Heart left ventricle (tissue), 16 donors: ENCODE data around the gene TTYH1. TPM values are rescaled to one million over a fixed set of nuclear protein-coding genes. Genes with fewer than 3 reads are reported as not detected.

Experiments used
- ATAC-seq, 4 donors: fragments of 200-7000 bp; cut with Tn5 transposase; one replicate each; pipeline ENCODE4 v1.9.1; 2020 to 2022; ENCODE audit warnings: moderate library complexity in 4 of 4, mild to moderate bottlenecking in 3 of 4, moderate number of reproducible peaks in 1 of 4
- DNase-seq, 5 donors: peaks; one replicate each; pipeline ENCODE4 v3.0.0-alpha.2; 2020
- H3K27ac ChIP-seq, 12 donors: fragments of 200-600 bp; sonication (generic) in 4 of 12; one replicate each; pipeline versions ENCODE4 v1.5.0 to v1.8.0; 2016 to 2022; ENCODE audit warnings: mild to moderate bottlenecking in 2 of 12
- H3K27me3 ChIP-seq, 9 donors: fragments of 200-600 bp; sonication (generic) in 2 of 9; one replicate each; pipeline versions ENCODE4 v1.5.1 to v1.8.0; 2016 to 2022; ENCODE audit warnings: mild to moderate bottlenecking in 3 of 9
- H3K36me3 ChIP-seq, 9 donors: fragments of 200-600 bp; sonication (generic) in 2 of 9; one replicate each; pipeline versions ENCODE4 v1.5.0 to v1.8.0; 2018 to 2022; ENCODE audit warnings: mild to moderate bottlenecking in 2 of 9
- H3K4me1 ChIP-seq, 12 donors: fragments of 200-600 bp; sonication (generic) in 4 of 12; one replicate each; pipeline versions ENCODE4 v1.5.0 to v1.8.0; 2016 to 2022; ENCODE audit warnings: mild to moderate bottlenecking in 3 of 12
- H3K4me3 ChIP-seq, 12 donors: fragments of 200-600 bp; sonication (generic) in 4 of 12; one replicate each; pipeline versions ENCODE4 v1.5.0 to v1.8.0; 2017 to 2022; ENCODE audit warnings: mild to moderate bottlenecking in 9 of 12, moderate library complexity in 4 of 12
- H3K9me3 ChIP-seq, 12 donors: fragments of 200-600 bp; sonication (generic) in 4 of 12; one replicate each; pipeline versions ENCODE4 v1.5.0 to v1.8.0; 2016 to 2022; ENCODE audit warnings: mild to moderate bottlenecking in 1 of 12
- CTCF ChIP-seq, 12 donors: fragments of 200-600 bp; sonication (generic) in 4 of 12; IDR thresholded peaks; one replicate each; pipeline versions ENCODE4 v1.5.0 to v1.8.0; 2018 to 2022; ENCODE audit warnings: antibody characterized with exemption in 12 of 12, mild to moderate bottlenecking in 5 of 12
- POLR2A ChIP-seq, 2 donors: fragments of 450-650 bp; IDR thresholded peaks; one replicate each; pipeline ENCODE4 v1.6.1; 2017; ENCODE audit warnings: antibody characterized with exemption in 2 of 2, mild to moderate bottlenecking in 2 of 2, moderate library complexity in 2 of 2
- WGBS, 4 donors: extraction: QIAGEN DNeasy Blood & Tissue Kit in 2 of 4; methylation state at CpG; one replicate each; pipeline versions ENCODE4 v1.1.5 to v1.1.7; 2013 to 2018; 5-methylcytosine and 5-hydroxymethylcytosine counted together
- intact Hi-C, 10 donors: fragments of 100-400 bp; cut with DNase I; formaldehyde crosslinking; loops; one replicate each; pipeline versions ENCODE4 v1.11.1 to v1.14.2; 2022
- polyA plus RNA-seq, 2 donors: library from polyadenylated mRNA; stranded (reverse); fragments of 200-250 nt; gene quantifications; one replicate each; pipeline ENCODE4 v1.2.3, GENCODE V29; 2013
- total RNA-seq, 9 donors: library from RNA; depleted of rRNA in 2 of 9; stranded (reverse); fragments of >200 nt in 2 of 9; fragmentation: NEBNext Ultra II Directional in 3 of 9; extraction: Animal tissue kit (Norgen Biotek cat#: 25700) in 3 of 9; gene quantifications; one replicate each; pipeline versions ENCODE4 v1.1.0 to v1.2.4, GENCODE V29; 2016 to 2023
- donor health status: ischemic (EF 13 %, LVEDD 7.1; RV severe dilation, severe dysfunction).
- donor health status: healthy with polysubstance abuse.
- donor health status: DM: no; HTN: yes; CAD: no.
- donor health status: DM: no; HTN: no; CAD: no.
- donor health status: ischemic (EF 25% LVEDD 6.9; RV normal size, moderate dysfunction).
- donor health status: ischemic (EF 25% LVEDD 5.7; RV mildly dilated, moderate dysfunction).
- donor health status: healthy.
- donor health status: DM: yes; HTN: yes; CAD: no.
- donor health status: ischemic (EF 35%, LVEDD 5.7; RV mildly dilated, moderate dysfunction).
- donor health status: nonischemic (EF 11% LVEDD 7.7; RV severe dilation, severe dysfunction).
- donor health status: DM: yes; HTN: yes; CAD: no.
- donor health status: PGD.
- donor health status: ischemic (EF 29% LVEDD 5.4; RV normal size, mild dysfunction).
- donor health status: nonischemic (EF 23%, LVEDD 6.1; RV moderate dilation, normal function).

TTYH1 gene
- total and polyA plus RNA-seq, 11 donors: 0.46 to 6.9 (median 1.1) TPM

GRCh38 chr19:54475706-54476105, 60.4 kb downstream of the TTYH1 start:
- TF ChIP-seq CTCF (IDR thresholded peaks at IDR 0.05): no peak
- no peak for TF ChIP-seq POLR2A (IDR thresholded peaks at IDR 0.05)
- DNase-seq (no peak), ATAC-seq (no peak)
- Histone ChIP-seq H3K36me3 (no peaks in the 10 kb centered on the region), H3K4me3 (no peak overlapping the region), H3K27me3 (peaks cover 0 to 51% (median 4%) of the 10 kb centered on the region in 9 donors), H3K27ac (no peak overlapping the region), H3K9me3 (no peaks in the 10 kb centered on the region), H3K4me1 (peaks cover 0 to 30% (median 13%) of the 10 kb centered on the region in 12 donors)
- intact Hi-C loops: loop anchor here in 4 of 10 donors (5.0 kb wide), 2 partner anchors 38 to 202 kb away; no protein-coding TSS in a partner anchor
- WGBS, 4 donors: 89 to 92% (median 90%) methylated on average over 10 to 11 of the region's 11 CpGs

- ATAC-seq (no peak), DNase-seq (no peak)
- 46 to 66% (median 64%) methylated on average over 3 of the region's 3 CpGs for WGBS, 4 donors
- intact Hi-C loops: loop anchor here in 4 of 10 donors (5.0 kb wide), 2 partner anchors 40 to 200 kb away; no protein-coding TSS in a partner anchor
- Histone ChIP-seq H3K27me3 (peaks cover 0 to 48% (median 0%) of the 10 kb centered on the region in 9 donors), H3K4me3 (no peak overlapping the region), H3K9me3 (no peaks in the 10 kb centered on the region), H3K27ac (no peak overlapping the region), H3K36me3 (no peaks in the 10 kb centered on the region), H3K4me1 (peaks cover 0 to 27% (median 5%) of the 10 kb centered on the region in 12 donors)
- TF ChIP-seq POLR2A (IDR thresholded peaks at IDR 0.05) (no peak), CTCF (IDR thresholded peaks at IDR 0.05) (no peak)
Observed at GRCh38 chr19:54477650-54478049, 62.4 kb downstream of the TTYH1 start.

GRCh38 chr19:54478677-54479266, 63.5 kb downstream of the TTYH1 start:
- intact Hi-C loops: loop anchor here in 4 of 10 donors (5.0 kb wide), 2 partner anchors 41 to 199 kb away; no protein-coding TSS in a partner anchor
- Histone ChIP-seq H3K4me3 (no peak overlapping the region), H3K9me3 (no peaks in the 10 kb centered on the region), H3K27me3 (peaks cover 0 to 51% (median 0%) of the 10 kb centered on the region in 9 donors), H3K27ac (no peak overlapping the region), H3K36me3 (no peaks in the 10 kb centered on the region), H3K4me1 (peaks cover 0 to 19% (median 1%) of the 10 kb centered on the region in 12 donors)
- TF ChIP-seq POLR2A (IDR thresholded peaks at IDR 0.05): no peak
- TF ChIP-seq CTCF (IDR thresholded peaks at IDR 0.05): peak; percentile 40 to 68 (median 53)
- WGBS, 4 donors: 18 to 25% (median 21%) methylated on average over 10 of the region's 10 CpGs
- DNase-seq (peak in 1 of 5 donors; percentile 39), ATAC-seq (no peak)

GRCh38 chr19:54480051-54480450, 64.8 kb downstream of the TTYH1 start:
- intact Hi-C loops: loop anchor here in 6 of 10 donors (2.0 to 10.0 kb wide), 4 partner anchors 192 to 197 kb away; no protein-coding TSS in a partner anchor
- H3K9me3 ChIP-seq: no peaks in the 10 kb centered on the region
- WGBS, 4 donors: 77 to 89% (median 82%) methylated on average over 2 of the region's 2 CpGs
- no peak for TF ChIP-seq POLR2A (IDR thresholded peaks at IDR 0.05)
- no peak for TF ChIP-seq CTCF (IDR thresholded peaks at IDR 0.05)
- ATAC-seq (no peak), DNase-seq (no peak)
- H3K27ac ChIP-seq: no peak overlapping the region
- H3K4me1 ChIP-seq: peaks cover 0 to 17% (median 0%) of the 10 kb centered on the region in 12 donors
- peaks cover 0 to 53% (median under 1%) of the 10 kb centered on the region in 9 donors for H3K27me3 ChIP-seq
- H3K36me3 ChIP-seq: no peaks in the 10 kb centered on the region
- no peak overlapping the region for H3K4me3 ChIP-seq
